Activated T-helper 1 cell treated with anti-CD3 and anti-CD28 coated beads, Interleukin-2, amount 50 U/mL, for 16 hours (primary cell): ENCODE results near the gene GRM5.
"Not testable (repeated sequence)": the region's sequence is repeated elsewhere in the genome, so short reads cannot be mapped to it uniquely, and the experiment has no call there.

ENCODE experiments used
- DNase-seq, 2 donors: peaks; one replicate each; pipeline ENCODE4 v3.0.0-alpha.2; 2020; ENCODE audit warnings: low read depth in 1 of 2, low spot score in 1 of 2

Gene GRM5

GRCh38 chr11:88552379-88553062, 513.3 kb downstream of the GRM5 start:
- peak in 1 of 2 donors; percentile 15 for DNase-seq

DNA sequence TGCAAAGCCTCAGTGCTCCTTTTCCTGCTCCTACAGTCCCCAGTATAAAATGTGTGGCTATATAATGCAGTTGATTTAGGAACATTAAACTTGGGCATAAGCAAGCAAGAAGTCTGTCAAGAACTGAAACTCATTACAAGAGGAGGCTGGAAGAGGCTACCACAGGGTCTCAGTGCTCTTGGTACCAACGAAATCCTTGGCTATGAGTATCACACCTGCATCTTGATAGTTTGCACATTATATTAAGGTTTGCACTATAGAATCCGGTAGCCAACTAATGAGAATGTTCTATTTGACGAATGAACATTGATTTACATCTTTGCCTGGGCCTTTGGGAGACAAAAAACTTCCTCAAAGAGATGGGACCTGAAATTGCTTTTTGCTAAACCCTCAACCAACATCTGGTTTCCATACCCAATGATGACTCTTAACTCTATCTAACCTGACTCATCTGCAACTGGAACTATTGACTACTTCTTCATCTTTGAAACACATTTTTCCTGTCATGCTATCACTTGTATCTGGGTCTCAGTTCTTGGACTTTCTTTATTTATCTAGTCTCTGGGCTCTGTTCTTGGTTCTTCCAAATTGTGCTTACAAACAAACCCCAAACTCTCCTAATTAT, 521.0 kb downstream of the GRM5 start:
- no peak for DNase-seq

DNA sequence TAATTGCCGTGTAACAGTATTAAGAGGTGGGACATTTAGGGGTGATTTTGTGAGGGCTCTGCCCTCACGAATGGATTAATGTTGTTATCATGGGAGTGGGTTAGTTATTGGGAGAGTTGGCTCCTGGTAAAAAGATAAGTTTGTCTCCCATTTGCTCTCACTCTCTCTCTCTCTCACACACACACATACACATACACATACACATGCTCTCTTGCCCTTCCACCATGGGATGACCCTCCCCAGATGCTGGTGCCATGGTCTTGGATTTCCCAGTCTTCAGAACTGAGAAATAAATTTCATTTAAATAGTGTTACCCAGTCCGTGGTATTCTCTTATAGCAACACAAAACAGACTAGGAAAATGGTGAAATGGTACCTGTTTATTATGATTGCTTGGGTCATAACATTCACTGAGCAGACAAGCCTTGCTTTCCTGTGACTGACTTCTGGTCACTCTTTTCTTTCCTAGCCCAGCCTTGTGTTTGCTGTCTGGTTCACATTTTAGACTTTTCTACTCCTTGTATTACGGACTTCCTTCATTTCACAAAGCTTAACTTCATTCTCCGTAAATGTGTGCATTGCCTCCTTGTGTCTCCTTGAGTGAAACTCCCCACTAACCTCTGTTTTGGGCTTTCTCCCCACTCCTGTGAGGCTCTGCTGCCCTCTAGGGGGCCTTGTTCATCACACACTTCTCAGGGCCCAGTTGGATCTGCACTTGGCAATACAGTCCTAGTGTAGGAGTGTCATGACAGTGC, 521.7 kb downstream of the GRM5 start:
- DNase-seq, result peak; percentile 36 to 49

GRCh38 chr11:88541006-88541405, 524.8 kb downstream of the GRM5 start:
- no peak for DNase-seq

DNA sequence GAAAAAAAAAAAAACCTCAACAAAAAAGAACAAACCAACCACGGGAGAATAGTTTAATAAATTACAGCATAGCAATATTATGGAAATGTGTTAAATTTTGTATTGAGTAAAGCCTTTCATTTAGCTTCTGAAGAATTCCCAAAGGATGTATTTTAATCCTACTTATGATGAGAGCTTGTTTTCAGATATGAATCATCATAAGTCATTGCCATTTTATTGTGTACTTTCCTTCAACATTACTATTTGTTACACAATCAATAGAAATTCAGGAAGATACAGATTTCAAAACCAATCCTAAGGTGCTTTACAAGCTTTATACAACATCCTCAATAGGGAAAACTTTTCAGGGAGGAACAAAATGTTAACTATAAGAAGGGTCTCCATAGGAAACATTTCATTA, 527.7 kb downstream of the GRM5 start:
- DNase-seq, result no peak

DNA sequence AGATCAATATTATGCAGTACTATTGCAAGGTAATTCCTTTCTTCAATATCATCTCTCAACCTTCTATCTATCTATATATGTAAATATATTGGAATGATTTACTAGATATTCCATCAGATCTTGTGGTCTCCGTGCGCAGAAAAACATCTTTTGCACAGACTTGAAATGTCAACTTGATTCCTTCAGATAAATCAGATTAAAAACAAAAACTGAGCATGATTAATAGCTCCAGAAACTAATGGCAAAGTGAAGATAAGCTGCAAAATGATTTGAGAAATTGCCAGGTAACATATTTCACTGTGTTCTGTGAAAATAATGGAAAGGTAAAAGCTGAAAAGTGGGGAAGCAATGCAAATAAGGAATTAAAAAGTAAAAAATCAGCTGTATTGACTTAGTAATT, 528.2 kb downstream of the GRM5 start:
- no peak for DNase-seq

DNA sequence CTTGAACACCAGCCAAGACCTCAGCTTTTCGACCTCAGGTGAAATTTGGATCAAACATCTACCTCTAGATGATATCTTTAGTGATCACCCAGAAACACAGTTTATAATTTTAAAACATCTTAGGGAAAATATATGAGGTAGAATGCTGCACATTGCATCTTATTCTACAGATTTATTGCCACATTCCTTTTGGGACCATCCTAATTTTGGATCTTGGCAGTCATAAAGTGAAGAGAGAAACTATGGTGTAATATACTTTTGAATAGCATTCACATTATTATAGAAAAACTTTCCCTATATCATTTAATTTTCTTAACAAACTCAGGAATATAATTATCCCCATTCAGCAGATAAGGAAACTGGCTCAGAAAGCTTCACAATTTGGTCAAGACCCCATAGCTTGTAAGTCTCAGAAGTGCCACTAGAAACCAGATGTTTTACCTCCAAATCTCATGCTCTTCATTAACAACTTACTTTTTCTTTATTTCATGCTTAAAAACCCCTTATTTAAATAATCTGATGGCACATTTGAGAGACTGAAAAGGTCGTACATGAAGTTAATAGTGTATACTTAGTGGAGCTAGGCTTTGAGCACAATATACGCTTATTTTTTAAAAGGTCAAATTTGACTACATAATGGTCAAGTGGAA, 529.0 kb downstream of the GRM5 start:
- no peak for DNase-seq

DNA sequence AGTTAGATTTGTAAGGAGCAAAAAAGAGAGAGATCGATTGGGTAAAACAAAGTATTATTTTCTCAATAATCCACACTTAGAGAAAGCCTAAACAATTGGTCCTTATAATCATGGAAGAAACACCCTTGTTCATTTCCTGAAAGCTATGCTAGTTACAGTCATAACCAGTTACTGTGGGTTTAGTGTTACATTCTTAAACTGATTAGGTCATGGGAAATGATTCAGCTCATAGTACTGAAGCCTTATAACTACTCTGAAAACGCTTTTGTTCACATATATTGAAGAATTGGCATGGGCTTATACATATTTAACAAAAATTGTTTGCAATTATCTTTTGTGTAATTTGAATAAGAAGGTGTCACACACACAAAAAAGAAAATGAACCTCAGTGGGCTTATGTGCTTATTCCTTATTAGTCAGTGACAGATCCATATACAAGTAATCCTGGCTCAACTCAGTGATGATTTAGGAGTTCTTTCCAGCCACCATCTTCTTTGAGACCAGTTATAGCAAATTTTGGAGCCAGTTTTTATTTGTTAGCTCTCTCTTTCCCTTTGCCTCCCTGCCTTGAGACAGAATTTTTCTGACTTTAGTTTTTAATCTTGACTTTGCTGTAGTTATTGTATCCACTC, 529.8 kb downstream of the GRM5 start:
- DNase-seq, result no peak

DNA sequence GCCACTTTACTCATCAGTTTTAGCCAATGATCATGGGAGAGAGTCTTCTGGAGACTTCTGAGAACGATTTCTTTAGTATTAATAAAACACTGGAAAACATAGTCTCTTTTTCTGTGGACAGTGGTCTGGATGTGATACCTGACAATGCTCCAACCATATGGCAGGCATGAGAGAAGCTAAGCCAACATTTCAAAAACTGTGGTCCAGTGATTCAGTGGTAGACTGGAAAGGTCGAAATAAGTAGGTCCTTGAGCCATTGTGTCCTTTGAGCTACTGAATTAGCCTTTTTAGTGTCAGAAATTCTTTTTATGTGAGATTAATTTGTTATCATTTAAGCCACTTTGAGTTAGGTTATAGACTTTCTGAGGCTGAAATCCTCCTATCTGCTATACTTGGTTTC, 530.5 kb downstream of the GRM5 start:
- no peak for DNase-seq

- not testable (repeated sequence) for DNase-seq
Observed at GRCh38 chr11:88534706-88535105, 531.1 kb downstream of the GRM5 start.

- no peak for DNase-seq
Observed at GRCh38 chr11:88534185-88534584, 531.6 kb downstream of the GRM5 start.

DNA sequence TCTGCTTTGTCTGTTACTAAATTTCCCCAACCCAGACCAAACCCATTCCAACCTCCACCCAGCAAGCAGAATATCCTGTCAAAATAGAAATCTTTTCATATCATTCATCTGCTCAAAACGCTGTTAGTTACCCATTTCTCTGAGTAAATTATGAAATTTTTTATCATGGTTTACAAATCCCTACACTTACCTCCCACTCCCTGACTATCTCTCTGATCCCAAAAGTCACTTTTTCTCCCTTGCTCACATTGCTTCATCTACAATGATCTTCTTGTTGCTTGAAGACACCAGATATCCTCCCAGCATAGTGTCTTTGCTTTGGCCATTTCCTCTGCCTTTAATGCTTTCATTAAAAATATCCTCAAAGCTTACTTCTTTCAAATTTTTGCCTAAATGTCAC, 532.8 kb downstream of the GRM5 start:
- DNase-seq, result no peak

- no peak for DNase-seq
Observed at GRCh38 chr11:88531831-88532230, 534.0 kb downstream of the GRM5 start.

GRCh38 chr11:88529426-88529825, 536.4 kb downstream of the GRM5 start:
- no peak for DNase-seq

GRCh38 chr11:88523386-88524071, 542.3 kb downstream of the GRM5 start:
- DNase-seq, result no peak

GRCh38 chr11:88522624-88523385, 543.0 kb downstream of the GRM5 start:
- no peak for DNase-seq

- DNase-seq, result no peak
Observed at GRCh38 chr11:88521799-88522201, 544.0 kb downstream of the GRM5 start.

- no peak for DNase-seq
Observed at GRCh38 chr11:88521399-88521798, 544.4 kb downstream of the GRM5 start.

DNA sequence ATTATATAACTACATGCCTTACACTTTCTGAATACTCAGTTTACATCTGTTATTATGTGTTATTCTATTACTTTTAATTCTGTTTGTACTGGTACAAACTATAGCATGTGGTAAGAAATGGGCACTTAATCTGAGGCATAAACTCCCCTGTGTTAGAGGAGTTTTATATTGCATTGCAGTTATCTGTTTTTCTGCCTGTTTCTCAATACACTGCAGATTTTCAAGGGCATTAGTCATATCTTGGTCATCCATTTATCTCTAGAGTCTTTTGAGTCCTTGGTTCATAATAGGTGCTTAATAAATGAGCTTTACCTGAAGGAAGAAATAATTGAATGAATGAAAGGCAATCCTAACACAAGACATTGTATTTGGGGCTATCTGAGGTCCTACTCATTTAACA, 545.4 kb downstream of the GRM5 start:
- no peak for DNase-seq

DNA sequence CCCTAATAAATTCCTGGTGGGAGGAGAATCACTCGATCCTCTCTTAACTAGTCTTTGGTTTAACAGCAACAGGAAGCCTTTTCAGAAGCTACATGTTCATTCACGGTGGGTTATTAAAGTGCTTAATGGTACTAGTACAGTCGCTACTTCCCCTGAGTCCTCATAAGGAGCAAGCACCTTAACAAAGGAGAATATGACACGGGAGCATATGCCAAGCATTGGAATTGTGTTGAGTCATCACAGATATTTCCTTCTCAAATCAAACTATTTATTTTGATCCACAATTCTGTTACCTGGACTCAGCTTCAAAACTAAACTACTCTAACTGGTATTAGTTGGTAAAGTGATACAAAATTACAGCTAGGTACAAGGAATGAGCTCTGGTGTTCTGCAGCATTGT, 550.8 kb downstream of the GRM5 start:
- DNase-seq, result no peak
